ENCODE data around the gene PKNOX2.

PKNOX2 gene

DNA sequence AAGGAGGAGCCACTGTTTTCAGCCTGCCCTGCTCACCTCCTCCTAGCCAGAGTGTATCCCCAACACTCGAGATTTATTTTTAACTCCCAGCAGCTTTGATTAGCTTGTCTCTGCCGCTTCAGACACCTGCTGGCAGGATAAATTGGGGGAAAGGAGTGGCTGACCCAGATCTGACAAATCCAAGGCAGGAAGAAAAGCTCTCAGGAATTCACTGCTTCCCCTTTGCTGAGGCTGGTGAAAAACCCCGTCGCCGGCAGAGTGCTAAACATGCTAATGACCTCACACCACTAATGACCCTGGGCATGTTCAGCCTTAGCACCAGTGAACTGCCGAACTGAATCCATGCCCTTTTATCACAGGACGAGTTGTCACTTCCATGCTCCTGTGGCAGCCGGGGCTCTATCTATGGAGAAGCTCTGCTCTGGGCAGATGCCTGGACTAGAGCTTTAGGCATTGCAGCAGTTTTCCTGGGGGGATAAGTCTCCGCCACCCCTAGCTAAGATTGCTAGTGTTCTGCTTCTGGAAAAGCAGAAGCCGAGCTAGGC is 279.3 kb downstream of the PKNOX2 start:
- TF ChIP-seq, protein P1, sequence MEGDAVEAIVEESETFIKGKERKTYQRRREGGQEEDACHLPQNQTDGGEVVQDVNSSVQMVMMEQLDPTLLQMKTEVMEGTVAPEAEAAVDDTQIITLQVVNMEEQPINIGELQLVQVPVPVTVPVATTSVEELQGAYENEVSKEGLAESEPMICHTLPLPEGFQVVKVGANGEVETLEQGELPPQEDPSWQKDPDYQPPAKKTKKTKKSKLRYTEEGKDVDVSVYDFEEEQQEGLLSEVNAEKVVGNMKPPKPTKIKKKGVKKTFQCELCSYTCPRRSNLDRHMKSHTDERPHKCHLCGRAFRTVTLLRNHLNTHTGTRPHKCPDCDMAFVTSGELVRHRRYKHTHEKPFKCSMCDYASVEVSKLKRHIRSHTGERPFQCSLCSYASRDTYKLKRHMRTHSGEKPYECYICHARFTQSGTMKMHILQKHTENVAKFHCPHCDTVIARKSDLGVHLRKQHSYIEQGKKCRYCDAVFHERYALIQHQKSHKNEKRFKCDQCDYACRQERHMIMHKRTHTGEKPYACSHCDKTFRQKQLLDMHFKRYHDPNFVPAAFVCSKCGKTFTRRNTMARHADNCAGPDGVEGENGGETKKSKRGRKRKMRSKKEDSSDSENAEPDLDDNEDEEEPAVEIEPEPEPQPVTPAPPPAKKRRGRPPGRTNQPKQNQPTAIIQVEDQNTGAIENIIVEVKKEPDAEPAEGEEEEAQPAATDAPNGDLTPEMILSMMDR (IDR thresholded peaks at IDR 0.05; ENCODE audit: extremely low read depth, missing control alignments), result no peak

DNA sequence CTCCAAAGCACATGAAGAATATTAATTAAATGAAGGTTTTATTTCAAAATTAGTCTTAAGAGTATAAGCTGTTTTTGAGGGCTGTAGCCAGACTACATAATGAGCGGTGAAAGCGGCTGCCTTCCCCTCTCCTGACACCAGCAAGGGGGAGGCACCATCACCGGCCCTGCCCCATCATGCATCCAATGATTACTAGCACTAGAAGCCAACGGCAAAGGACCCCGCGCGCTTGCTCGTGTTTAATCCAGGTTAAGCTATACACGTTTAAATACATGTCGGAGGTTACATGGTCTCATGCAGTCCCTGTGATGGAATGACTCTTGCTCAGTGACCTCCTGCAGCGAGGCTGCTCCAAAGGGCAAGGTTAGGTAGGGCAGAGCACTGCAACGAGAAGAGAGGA is 281.2 kb downstream of the PKNOX2 start:
- no peak for DNase-seq (ENCODE audit: low spot score)
- TF ChIP-seq, protein P1 (IDR thresholded peaks at IDR 0.05; ENCODE audit: extremely low read depth, missing control alignments), result no peak

More for the DNA sequence above, 279.3 kb downstream of the PKNOX2 start:
- no peak for DNase-seq (ENCODE audit: low spot score)

DNA sequence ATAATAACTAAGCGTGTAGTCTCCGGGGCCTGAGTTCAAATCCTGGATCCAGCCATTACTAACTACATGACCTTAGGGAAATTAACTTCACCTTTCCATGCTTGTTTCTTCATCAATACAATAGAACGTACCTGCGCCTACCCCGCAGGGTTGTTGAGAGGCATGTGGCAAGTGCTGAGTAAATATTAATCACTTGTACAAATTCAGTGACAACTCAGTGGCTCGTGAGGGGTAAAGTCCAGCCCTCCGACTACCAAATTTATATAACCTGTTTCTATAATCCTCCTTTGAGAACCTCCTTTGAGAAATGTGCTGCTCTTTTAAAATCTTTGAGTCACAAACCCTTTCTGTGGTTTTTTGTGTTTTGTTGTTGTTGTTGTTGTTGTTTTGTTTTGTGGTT is 281.7 kb downstream of the PKNOX2 start:
- TF ChIP-seq, protein P1 (IDR thresholded peaks at IDR 0.05; ENCODE audit: extremely low read depth, missing control alignments), result no peak
- DNase-seq (ENCODE audit: low spot score), result no peak

DNA sequence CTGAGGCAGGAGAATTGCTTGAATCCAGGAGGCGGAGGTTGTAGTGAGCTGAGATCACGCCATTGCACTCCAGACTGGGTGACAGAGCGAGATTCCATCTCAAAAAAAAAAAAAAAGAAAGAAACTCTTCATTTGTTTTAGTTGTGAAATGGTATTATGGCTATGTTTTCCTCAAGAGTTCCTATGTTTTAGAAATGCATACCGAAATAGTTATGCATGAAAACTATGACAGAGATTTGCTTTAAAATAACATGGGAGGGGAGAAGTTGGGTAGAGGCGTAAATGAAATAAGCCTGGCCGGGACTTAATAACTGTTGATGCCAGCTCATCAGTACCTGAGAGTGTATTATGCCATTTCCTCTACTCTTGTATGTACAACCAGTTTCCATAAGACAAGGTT is 283.2 kb downstream of the PKNOX2 start:
- TF ChIP-seq, protein P1 (IDR thresholded peaks at IDR 0.05; ENCODE audit: extremely low read depth, missing control alignments), result no peak
- no peak for DNase-seq (ENCODE audit: low spot score)

DNA sequence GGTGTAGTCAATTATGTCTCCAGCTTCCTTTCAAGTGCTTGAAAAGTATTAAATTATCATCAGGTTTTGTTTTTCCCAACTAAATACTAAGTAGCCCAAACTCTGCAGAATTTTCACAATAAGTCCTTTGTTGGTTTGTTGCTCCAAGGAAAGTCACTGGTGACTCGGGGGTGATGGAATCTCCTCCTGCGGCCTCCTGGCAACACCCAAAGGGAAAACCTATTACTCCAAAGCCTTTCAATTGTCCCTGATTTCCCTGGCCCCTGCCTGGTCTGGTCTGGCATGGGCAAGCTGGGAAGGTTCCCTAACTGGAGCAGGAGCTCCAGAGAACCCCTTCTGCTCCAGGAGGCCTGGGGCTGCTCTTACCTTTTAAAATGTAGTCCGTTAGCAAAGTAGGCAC is 283.6 kb downstream of the PKNOX2 start:
- TF ChIP-seq, protein P1 (IDR thresholded peaks at IDR 0.05; ENCODE audit: extremely low read depth, missing control alignments), result no peak
- no peak for DNase-seq (ENCODE audit: low spot score)

DNA sequence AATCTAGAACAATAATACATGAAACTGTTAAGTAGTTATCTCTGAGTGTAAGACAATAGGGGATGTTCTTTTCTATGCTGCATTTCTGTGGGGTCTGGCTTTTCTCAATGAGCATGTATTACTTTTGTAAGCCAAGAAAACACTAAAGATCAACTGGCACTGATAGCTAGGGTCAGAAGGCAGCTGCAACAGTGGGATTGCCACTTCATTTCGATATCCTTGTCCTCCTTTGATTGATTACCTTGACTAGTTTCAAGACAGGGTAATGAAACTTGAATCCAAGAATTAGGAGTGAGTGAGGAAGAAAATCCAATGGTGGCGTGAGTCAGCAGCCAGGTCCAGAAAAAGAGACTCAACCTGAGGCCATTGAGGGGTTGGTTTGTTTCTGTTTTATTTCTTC is 285.0 kb downstream of the PKNOX2 start:
- TF ChIP-seq, protein P1 (IDR thresholded peaks at IDR 0.05; ENCODE audit: extremely low read depth, missing control alignments), result no peak
- no peak for DNase-seq (ENCODE audit: low spot score)

DNA sequence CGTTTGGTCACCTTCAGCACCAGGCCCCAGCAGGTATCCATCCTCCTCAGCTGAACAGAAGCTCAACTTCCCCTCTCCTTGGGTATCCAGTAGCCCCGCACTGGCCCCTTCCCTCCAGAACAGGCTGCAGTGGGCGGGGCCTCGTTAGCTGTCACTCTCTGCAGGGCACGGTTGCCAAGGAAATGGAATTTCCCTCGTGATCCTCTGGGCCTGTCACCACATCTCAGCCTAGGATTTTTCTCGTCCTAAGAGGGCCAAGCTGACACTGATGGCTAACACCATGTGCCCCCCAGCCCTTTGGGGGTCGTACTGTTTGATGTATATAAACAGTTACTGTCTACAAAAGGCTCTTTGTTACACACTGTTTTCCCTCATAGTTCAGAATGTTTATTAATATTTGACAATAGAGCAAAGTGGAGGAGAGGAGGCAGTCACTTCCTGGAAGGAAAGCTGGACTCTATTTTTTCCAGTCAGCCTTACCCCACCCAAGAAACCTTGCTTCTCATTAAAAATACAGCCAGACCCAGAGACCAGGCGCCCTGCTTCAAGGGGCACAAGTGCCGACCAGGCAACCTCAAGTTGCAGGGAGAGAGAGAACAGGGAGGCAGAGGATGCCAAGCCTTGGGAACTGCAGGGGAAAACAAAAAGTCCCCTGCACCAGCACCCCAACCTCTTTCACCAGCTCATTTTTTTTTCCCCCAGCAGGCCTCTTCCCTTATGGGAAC is 287.0 kb downstream of the PKNOX2 start:
- peak; percentile 43 for DNase-seq (ENCODE audit: low spot score)
- TF ChIP-seq, protein P1 (IDR thresholded peaks at IDR 0.05; ENCODE audit: extremely low read depth, missing control alignments), result no peak

Data from GM20000 (cell line).